Prostate gland (tissue), 2 donors: ENCODE measurements around the gene DENND6A.

Experiments
- CTCF ChIP-seq, 4 experiments: fragments of 200-600 bp in 2 of 4; fragments of 450-650 bp in 2 of 4; sonication (generic) in 2 of 4; IDR thresholded peaks; 1 replicate in 3 of 4; 2 replicates in 1 of 4; pipeline ENCODE4 v1.5.1; 2016 to 2019; ENCODE audit warnings: antibody characterized with exemption in 4 of 4, mild to moderate bottlenecking in 2 of 4, moderate library complexity in 2 of 4
- POLR2A ChIP-seq: fragments of 450-650 bp; IDR thresholded peaks from one replicate; pipeline ENCODE4 v1.6.1; 2016; ENCODE audit warnings: antibody characterized with exemption, mild to moderate bottlenecking
- POLR2AphosphoS5 ChIP-seq: sonication (generic); formaldehyde crosslinking; IDR thresholded peaks from one replicate; pipeline ENCODE4 v1.6.1; 2017; ENCODE audit warnings: antibody characterized with exemption

GRCh38 chr3:57617739-57618138 lies 75.1 kb downstream of the DENND6A start:
- no peak for TF ChIP-seq CTCF (IDR thresholded peaks at IDR 0.05)
- TF ChIP-seq POLR2AphosphoS5 = no peak
- no peak for TF ChIP-seq POLR2A
